ENCODE data around the gene SDK1. TPM values are rescaled to one million over a fixed set of nuclear protein-coding genes. Genes with fewer than 3 reads are reported as not detected.
"Not testable (repeated sequence)": the region's sequence is repeated elsewhere in the genome, so short reads cannot be mapped to it uniquely, and the experiment has no call there.

Gene SDK1
- total and polyA plus RNA-seq, 4 donors, result 0.12 to 0.47 (median 0.36) TPM

- H3K27me3 ChIP-seq (ENCODE audit: control insufficient read depth in 4 of 4, insufficient read depth in 4 of 4, low read length in 3 of 4); H3K9me3 ChIP-seq (ENCODE audit: control insufficient read depth in 4 of 4, low read length in 3 of 4); H3K9ac ChIP-seq (ENCODE audit: low read depth in 1 of 2, low read length in 2 of 2); H3K36me3 ChIP-seq (ENCODE audit: control insufficient read depth in 4 of 4, insufficient read depth in 3 of 4, low read depth in 1 of 4, low read length in 3 of 4); DNase-seq (ENCODE audit: low spot score); H3K4me1 ChIP-seq (ENCODE audit: control insufficient read depth in 4 of 4, insufficient read depth in 4 of 4, low read length in 3 of 4); H3K4me3 ChIP-seq (ENCODE audit: low read depth in 1 of 3, low read length in 3 of 3); H3K27ac ChIP-seq (ENCODE audit: low read depth in 1 of 2, low read length in 2 of 2): not testable (repeated sequence)
- WGBS, result 87% methylated on average over 16 of the region's 16 CpGs
Measured at GRCh38 chr7:4314316-4314715, 1013.3 kb downstream of the SDK1 start.

Data from liver (tissue), 9 donors.